NB4 (cell line): ENCODE results near the gene GPR173.

ENCODE experiments used
- CTCF ChIP-seq: IDR thresholded peaks from one replicate; pipeline ENCODE4 v1.5.1; 2012; ENCODE audit warnings: low read depth, low read length
- MAX ChIP-seq: IDR thresholded peaks from 2 replicates; pipeline ENCODE4 v1.6.1; 2011; ENCODE audit warnings: low read depth, low read length
- MYC ChIP-seq: IDR thresholded peaks from 2 replicates; pipeline ENCODE4 v1.6.1; 2011; ENCODE audit warnings: low read depth, low read length
- POLR2A ChIP-seq: IDR thresholded peaks from 2 replicates; pipeline ENCODE4 v1.6.1; 2011; ENCODE audit warnings: mild to moderate bottlenecking; ENCODE audit not compliant: insufficient read length; ENCODE audit errors: extremely low read depth

- no peak for TF ChIP-seq CTCF
- no peak for TF ChIP-seq MAX
- no peak for TF ChIP-seq POLR2A
- TF ChIP-seq MYC, result no peak
These were observed 41.3 kb downstream of the GPR173 start for GRCh38 chrX:53089925-53090324.
